HepG2 (cell line): ENCODE results near the gene GOLGA8B. TPM values are rescaled to one million over a fixed set of nuclear protein-coding genes. Genes with fewer than 3 reads are reported as not detected.
"Not testable (repeated sequence)": the region's sequence is repeated elsewhere in the genome, so short reads cannot be mapped to it uniquely, and the experiment has no call there.

ENCODE experiments used
- ATAC-seq: fragments of 200-7000 bp; cut with Tn5 transposase; 3 replicates; pipeline ENCODE4 v1.9.1; 2020; ENCODE audit warnings: mild to moderate bottlenecking, moderate library complexity
- BruUV-seq: library from RNA; stranded (reverse); fragments of 400-500 nt; replicated peaks from 2 replicates; lab custom pipeline; 2021; lab: Mats Ljungman, UMichigan
- CTCF ChIA-PET: fragments of 300-600 bp; formaldehyde crosslinking; extraction: SDS; loops from one replicate; lab custom pipeline; 2021; ENCODE audit warnings: low total read pairs, inconsistent platforms, low intra/inter-chr PET ratio; lab: Yijun Ruan, JAX
- POLR2A ChIA-PET: fragments of 350-600 bp; sonication (Branson Sonifier 250); formaldehyde crosslinking; loops from one replicate; lab custom pipeline; 2020; ENCODE audit warnings: antibody characterized with exemption, inconsistent platforms; lab: Yijun Ruan, JAX
- DNase-seq: peaks from one replicate; pipeline ENCODE4 v3.0.0-alpha.2; 2015; ENCODE audit warnings: low spot score
- FAIRE-seq: peaks from 3 replicates; lab custom pipeline; 2011; peaks lifted over from hg19 to GRCh38; lab: Jason Lieb, UNC
- H2AFZ ChIP-seq: one replicate; pipeline ENCODE4 v1.6.1; 2011; ENCODE audit warnings: low read length, inconsistent platforms
- H3K27ac ChIP-seq: fragments of 300-600 bp; 3 replicates; pipeline ENCODE4 v1.8.0; 2011; ENCODE audit warnings: mixed run types, mild to moderate bottlenecking, mixed read lengths, low read length, inconsistent platforms; ENCODE audit not compliant: insufficient read depth; ENCODE audit errors: extremely low read length
- H3K27me3 ChIP-seq, 2 experiments: fragments of 200-600 bp in 1 of 2; 2 replicates in 1 of 2; 3 replicates in 1 of 2; pipeline versions ENCODE4 v1.6.0 to v1.8.0; 2011; ENCODE audit warnings: low read length in 2 of 2, mild to moderate bottlenecking in 2 of 2, moderate library complexity in 2 of 2, inconsistent platforms in 1 of 2; ENCODE audit not compliant: insufficient read depth in 2 of 2, control insufficient read depth in 1 of 2
- H3K36me3 ChIP-seq, 2 experiments: fragments of 200-600 bp in 1 of 2; replicated peaks in 1 of 2; 2 replicates in 1 of 2; 3 replicates in 1 of 2; pipeline versions ENCODE4 v1.5.1 to v1.8.0; 2011; ENCODE audit warnings: low read length in 2 of 2, inconsistent platforms in 1 of 2; ENCODE audit not compliant: insufficient read depth in 2 of 2, control insufficient read depth in 1 of 2
- H3K4me1 ChIP-seq: 2 replicates; pipeline ENCODE4 v1.5.1; 2012; ENCODE audit warnings: low read length, inconsistent platforms; ENCODE audit not compliant: insufficient read depth
- H3K4me2 ChIP-seq: 2 replicates; pipeline ENCODE4 v1.6.0; 2011; ENCODE audit warnings: low read depth, low read length, inconsistent platforms
- H3K4me3 ChIP-seq, 3 experiments: fragments of 200-600 bp in 1 of 3; sonication (generic), shearing (Covaris generic) in 1 of 3; replicated peaks in 1 of 3; 2 replicates each; pipeline ENCODE4 v1.5.1; 2011 to 2016; ENCODE audit warnings: low read length in 3 of 3, inconsistent platforms in 2 of 3, low read depth in 2 of 3, mild to moderate bottlenecking in 2 of 3, control low read depth in 1 of 3, mixed read lengths in 1 of 3; ENCODE audit not compliant: insufficient read depth in 1 of 3
- H3K79me2 ChIP-seq: one replicate; pipeline ENCODE4 v1.6.1; 2011; ENCODE audit warnings: low read length, inconsistent platforms; ENCODE audit not compliant: insufficient read depth
- H3K9ac ChIP-seq: 2 replicates; pipeline ENCODE4 v1.6.0; 2011; ENCODE audit warnings: mild to moderate bottlenecking, low read depth, low read length, inconsistent platforms; ENCODE audit not compliant: insufficient read depth
- H3K9me3 ChIP-seq: 2 replicates; pipeline ENCODE4 v1.5.1; 2012; ENCODE audit warnings: mild to moderate bottlenecking, low read length
- H4K20me1 ChIP-seq: 2 replicates; pipeline ENCODE4 v1.6.0; 2011; ENCODE audit warnings: inconsistent platforms, mild to moderate bottlenecking, low read length, moderate library complexity; ENCODE audit not compliant: insufficient read depth
- ZFP91 ChIP-seq: sonication (generic); formaldehyde crosslinking; IDR thresholded peaks from 2 replicates; pipeline ENCODE4 v1.9.0; 2022; ENCODE audit warnings: missing genetic modification reagents, mild to moderate bottlenecking, borderline replicate concordance
- ZNF280B ChIP-seq: sonication (generic); formaldehyde crosslinking; IDR thresholded peaks from 2 replicates; pipeline ENCODE4 v1.5.0; 2020; ENCODE audit warnings: missing genetic modification reagents, mild to moderate bottlenecking, borderline replicate concordance
- WGBS: methylation state at CpG from one replicate; pipeline ENCODE4 v1.1.6; 2017; ENCODE audit warnings: low lambda C conversion rate; 5-methylcytosine and 5-hydroxymethylcytosine counted together
- in situ Hi-C: cut with HindIII; loops from 2 replicates; pipeline ENCODE4 v1.10.0; 2017; ENCODE audit warnings: low pct_unique_long_range_greater_than_20kb; ENCODE audit not compliant: extremely low pct_ligation_motif_present
- intact Hi-C: fragments of 100-400 bp; cut with micrococcal nuclease; formaldehyde crosslinking; loops from one replicate; pipeline ENCODE4 v1.10.0; 2022; ENCODE audit not compliant: unreplicated experiment
- polyA plus RNA-seq, 8 experiments: library from polyadenylated mRNA; depleted of rRNA in 3 of 8; stranded (reverse) in 7 of 8; unstranded in 1 of 8; fragments of >200 nt; fragmentation: Illumina TruSeq in 4 of 8; extraction: Trizol in 4 of 8; gene quantifications; 2 replicates each; pipeline versions ENCODE4 v1.2.1 to v1.2.3, GENCODE V29; 2011 to 2016; ENCODE audit warnings: low read depth in 4 of 8, missing spikeins in 1 of 8, mixed read lengths in 1 of 8; ENCODE audit not compliant: insufficient read depth in 1 of 8
- total RNA-seq, 5 experiments: library from RNA; depleted of rRNA; stranded (reverse); fragments of >200 nt; fragmentation: Illumina TruSeq; extraction: Trizol; gene quantifications; 2 replicates each; pipeline ENCODE4 v1.2.3, GENCODE V29; 2016; ENCODE audit warnings: low read depth in 1 of 5

The GOLGA8B gene
- total and polyA plus RNA-seq, 2 of the 13 experiments (the other 11 are each of a cell fraction or from before 2014, with no cell fraction given): 38.8 to 89.0 TPM

- H3K27me3 ChIP-seq, H4K20me1 ChIP-seq, H3K36me3 ChIP-seq, DNase-seq, FAIRE-seq, CTCF ChIA-PET, ATAC-seq, BruUV-seq, H2AFZ ChIP-seq, POLR2A ChIA-PET, H3K9me3 ChIP-seq: not testable (repeated sequence)
- intact Hi-C loops (loop anchor here (2.0 kb wide), 1 partner anchor 67 kb away; no protein-coding TSS in a partner anchor), in situ Hi-C loops (loop anchor here (25.0 kb wide), 3 partner anchors 145 to 520 kb away; partner anchors contain the start of genes EMC4 and GOLGA8A)
- Histone ChIP-seq H3K27ac (peak overlapping the region; percentile 4), H3K79me2 (peaks cover 45% of the 10 kb centered on the region), H3K9ac (peak overlapping the region; percentile 73), H3K4me2 (peak overlapping the region; percentile 86), H3K4me1 (peaks cover 57% of the 10 kb centered on the region), H3K4me3 (peak overlapping the region; percentile 59 to 94 (median 89))
- TF ChIP-seq ZNF280B (CRISPR knock-in tag) (0 out of 2 replicates have a peak, but pooled peaks have one; percentile 27), ZFP91 (0 out of 2 replicates have a peak, but pooled peaks have one; percentile 12)
- 34% methylated on average over 7 of the region's 15 CpGs for WGBS
Measured at GRCh38 chr15:34581687-34582460, 1.6 kb downstream of the GOLGA8B start.
